Measurements from ENCODE around the gene FREY1.

DNA sequence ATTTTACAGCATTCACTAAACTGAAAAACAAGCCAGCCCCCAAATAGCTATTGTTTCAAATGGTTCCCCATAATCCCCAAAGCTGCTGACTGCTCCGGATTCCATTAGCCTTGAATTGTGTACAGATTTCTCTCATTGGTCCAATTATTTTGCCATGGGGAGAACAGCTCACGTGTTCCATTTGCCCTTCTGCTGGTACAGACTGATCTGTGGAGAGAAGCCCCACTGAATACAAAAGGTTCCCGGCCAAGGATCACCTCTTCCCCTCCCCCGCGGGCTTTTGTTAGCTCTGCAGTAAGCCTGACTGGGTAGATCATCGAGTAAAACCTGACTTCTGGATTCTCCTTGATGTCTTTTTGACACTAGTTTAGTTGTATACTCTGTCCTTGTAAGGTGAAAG lies 30.7 kb downstream of the FREY1 start:
- TF ChIP-seq EZH2phosphoT487 (IDR thresholded peaks at IDR 0.05) (no peak), CTCF (IDR thresholded peaks at IDR 0.05) (no peak)
